H1 (cell line): ENCODE data around the gene RIOK3. TPM values are rescaled to one million over a fixed set of nuclear protein-coding genes. Genes with fewer than 3 reads are reported as not detected.

Source experiments
- CBX8 ChIP-seq: fragments of 300-800, 300-1000 bp; sonication (generic); IDR thresholded peaks from 2 replicates; pipeline ENCODE4 v1.7.1; 2016; ENCODE audit warnings: low read depth, low read length, borderline replicate concordance
- CHD2 ChIP-seq: IDR thresholded peaks from 2 replicates; pipeline ENCODE4 v1.6.1; 2012; ENCODE audit warnings: low read length, improper control_type of control experiment
- EZH2 ChIP-seq: fragments of 200-600 bp; sonication (generic); IDR thresholded peaks from 2 replicates; pipeline ENCODE4 v1.7.1; 2012; ENCODE audit warnings: low read depth, mild to moderate bottlenecking, moderate library complexity, low read length, inconsistent platforms; ENCODE audit not compliant: severe bottlenecking
- HDAC2 ChIP-seq, 2 experiments: fragments of 300-600 bp in 1 of 2; sonication (generic) in 1 of 2; IDR thresholded peaks; 2 replicates each; pipeline ENCODE4 v1.6.1; 2011 to 2012; ENCODE audit warnings: low read depth in 2 of 2, low read length in 2 of 2, mild to moderate bottlenecking in 2 of 2, moderate library complexity in 2 of 2, borderline replicate concordance in 1 of 2, inconsistent platforms in 1 of 2
- POLR2AphosphoS5 ChIP-seq: IDR thresholded peaks from 2 replicates; pipeline ENCODE4 v1.6.1; 2011; ENCODE audit warnings: low read depth, low read length
- POU5F1 ChIP-seq: IDR thresholded peaks from 2 replicates; pipeline ENCODE4 v1.6.1; 2011; ENCODE audit warnings: low read depth, mild to moderate bottlenecking, low read length, moderate library complexity
- RBBP5 ChIP-seq: IDR thresholded peaks from 2 replicates; pipeline ENCODE4 v1.7.1; 2012; ENCODE audit warnings: low read depth, mild to moderate bottlenecking, inconsistent platforms, low read length, moderate library complexity, borderline replicate concordance
- TAF1 ChIP-seq: IDR thresholded peaks from 2 replicates; pipeline ENCODE4 v1.6.1; 2011; ENCODE audit warnings: mild to moderate bottlenecking, low read depth, low read length
- TAF7 ChIP-seq: optimal IDR thresholded peaks from 2 replicates; pipeline ENCODE3; 2011; ENCODE audit warnings: low read depth, mild to moderate bottlenecking, inconsistent platforms, low read length, moderate library complexity, borderline replicate concordance
- TBP ChIP-seq: IDR thresholded peaks from 2 replicates; pipeline ENCODE4 v1.6.1; 2011; ENCODE audit warnings: low read depth, low read length, improper control_type of control experiment
- polyA plus RNA-seq, 7 experiments: library from polyadenylated mRNA; depleted of rRNA in 3 of 7; stranded (reverse) in 5 of 7; unstranded in 2 of 7; fragments of >200 nt in 5 of 7; fragments of 200-250 nt in 2 of 7; gene quantifications; 1 replicate in 5 of 7; 2 replicates in 1 of 7; 4 replicates in 1 of 7; pipeline versions ENCODE4 v1.2.1 to v1.2.3, GENCODE V29; 2011 to 2013; ENCODE audit warnings: missing spikeins in 2 of 7, mixed read lengths in 2 of 7
- total RNA-seq: library from RNA; stranded (reverse); fragmentation: NEBNext Ultra II Directional; extraction: Animal tissue kit (Norgen Biotek cat#: 25700); gene quantifications from 2 replicates; pipeline ENCODE4 v1.2.1, GENCODE V29; 2021
- TF ChIP-seq, protein P1 (sequence below): fragments of 300-600 bp; sonication (generic); IDR thresholded peaks from 2 replicates; pipeline ENCODE4 v1.7.1; 2012; ENCODE audit warnings: low read length, moderate library complexity, mild to moderate bottlenecking, inconsistent platforms; ENCODE audit not compliant: insufficient replicate concordance

RIOK3 gene
- total and polyA plus RNA-seq, 2 of the 8 experiments (the other 6 are each of a cell fraction or from before 2014, with no cell fraction given): 7.5 to 24.3 TPM

DNA sequence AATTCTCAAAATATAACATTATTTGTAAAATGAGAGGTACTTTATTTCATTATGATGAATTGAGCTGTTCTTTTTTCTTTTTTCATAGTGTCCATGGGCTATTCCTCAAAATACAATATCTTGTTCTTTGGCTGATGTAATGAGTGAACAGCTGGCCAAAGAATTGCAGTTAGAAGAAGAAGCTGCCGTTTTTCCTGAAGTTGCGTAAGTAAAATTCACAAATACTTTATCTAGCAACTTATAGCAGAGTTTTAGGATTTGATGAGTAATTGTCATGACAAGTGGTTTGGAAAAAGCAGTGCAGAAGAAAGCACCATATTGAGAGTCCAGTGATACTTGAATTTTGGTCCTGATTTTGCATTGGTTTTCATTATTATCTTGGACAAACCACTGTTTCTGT, 9.8 kb downstream of the RIOK3 start (continued):
- TF ChIP-seq, protein P1, sequence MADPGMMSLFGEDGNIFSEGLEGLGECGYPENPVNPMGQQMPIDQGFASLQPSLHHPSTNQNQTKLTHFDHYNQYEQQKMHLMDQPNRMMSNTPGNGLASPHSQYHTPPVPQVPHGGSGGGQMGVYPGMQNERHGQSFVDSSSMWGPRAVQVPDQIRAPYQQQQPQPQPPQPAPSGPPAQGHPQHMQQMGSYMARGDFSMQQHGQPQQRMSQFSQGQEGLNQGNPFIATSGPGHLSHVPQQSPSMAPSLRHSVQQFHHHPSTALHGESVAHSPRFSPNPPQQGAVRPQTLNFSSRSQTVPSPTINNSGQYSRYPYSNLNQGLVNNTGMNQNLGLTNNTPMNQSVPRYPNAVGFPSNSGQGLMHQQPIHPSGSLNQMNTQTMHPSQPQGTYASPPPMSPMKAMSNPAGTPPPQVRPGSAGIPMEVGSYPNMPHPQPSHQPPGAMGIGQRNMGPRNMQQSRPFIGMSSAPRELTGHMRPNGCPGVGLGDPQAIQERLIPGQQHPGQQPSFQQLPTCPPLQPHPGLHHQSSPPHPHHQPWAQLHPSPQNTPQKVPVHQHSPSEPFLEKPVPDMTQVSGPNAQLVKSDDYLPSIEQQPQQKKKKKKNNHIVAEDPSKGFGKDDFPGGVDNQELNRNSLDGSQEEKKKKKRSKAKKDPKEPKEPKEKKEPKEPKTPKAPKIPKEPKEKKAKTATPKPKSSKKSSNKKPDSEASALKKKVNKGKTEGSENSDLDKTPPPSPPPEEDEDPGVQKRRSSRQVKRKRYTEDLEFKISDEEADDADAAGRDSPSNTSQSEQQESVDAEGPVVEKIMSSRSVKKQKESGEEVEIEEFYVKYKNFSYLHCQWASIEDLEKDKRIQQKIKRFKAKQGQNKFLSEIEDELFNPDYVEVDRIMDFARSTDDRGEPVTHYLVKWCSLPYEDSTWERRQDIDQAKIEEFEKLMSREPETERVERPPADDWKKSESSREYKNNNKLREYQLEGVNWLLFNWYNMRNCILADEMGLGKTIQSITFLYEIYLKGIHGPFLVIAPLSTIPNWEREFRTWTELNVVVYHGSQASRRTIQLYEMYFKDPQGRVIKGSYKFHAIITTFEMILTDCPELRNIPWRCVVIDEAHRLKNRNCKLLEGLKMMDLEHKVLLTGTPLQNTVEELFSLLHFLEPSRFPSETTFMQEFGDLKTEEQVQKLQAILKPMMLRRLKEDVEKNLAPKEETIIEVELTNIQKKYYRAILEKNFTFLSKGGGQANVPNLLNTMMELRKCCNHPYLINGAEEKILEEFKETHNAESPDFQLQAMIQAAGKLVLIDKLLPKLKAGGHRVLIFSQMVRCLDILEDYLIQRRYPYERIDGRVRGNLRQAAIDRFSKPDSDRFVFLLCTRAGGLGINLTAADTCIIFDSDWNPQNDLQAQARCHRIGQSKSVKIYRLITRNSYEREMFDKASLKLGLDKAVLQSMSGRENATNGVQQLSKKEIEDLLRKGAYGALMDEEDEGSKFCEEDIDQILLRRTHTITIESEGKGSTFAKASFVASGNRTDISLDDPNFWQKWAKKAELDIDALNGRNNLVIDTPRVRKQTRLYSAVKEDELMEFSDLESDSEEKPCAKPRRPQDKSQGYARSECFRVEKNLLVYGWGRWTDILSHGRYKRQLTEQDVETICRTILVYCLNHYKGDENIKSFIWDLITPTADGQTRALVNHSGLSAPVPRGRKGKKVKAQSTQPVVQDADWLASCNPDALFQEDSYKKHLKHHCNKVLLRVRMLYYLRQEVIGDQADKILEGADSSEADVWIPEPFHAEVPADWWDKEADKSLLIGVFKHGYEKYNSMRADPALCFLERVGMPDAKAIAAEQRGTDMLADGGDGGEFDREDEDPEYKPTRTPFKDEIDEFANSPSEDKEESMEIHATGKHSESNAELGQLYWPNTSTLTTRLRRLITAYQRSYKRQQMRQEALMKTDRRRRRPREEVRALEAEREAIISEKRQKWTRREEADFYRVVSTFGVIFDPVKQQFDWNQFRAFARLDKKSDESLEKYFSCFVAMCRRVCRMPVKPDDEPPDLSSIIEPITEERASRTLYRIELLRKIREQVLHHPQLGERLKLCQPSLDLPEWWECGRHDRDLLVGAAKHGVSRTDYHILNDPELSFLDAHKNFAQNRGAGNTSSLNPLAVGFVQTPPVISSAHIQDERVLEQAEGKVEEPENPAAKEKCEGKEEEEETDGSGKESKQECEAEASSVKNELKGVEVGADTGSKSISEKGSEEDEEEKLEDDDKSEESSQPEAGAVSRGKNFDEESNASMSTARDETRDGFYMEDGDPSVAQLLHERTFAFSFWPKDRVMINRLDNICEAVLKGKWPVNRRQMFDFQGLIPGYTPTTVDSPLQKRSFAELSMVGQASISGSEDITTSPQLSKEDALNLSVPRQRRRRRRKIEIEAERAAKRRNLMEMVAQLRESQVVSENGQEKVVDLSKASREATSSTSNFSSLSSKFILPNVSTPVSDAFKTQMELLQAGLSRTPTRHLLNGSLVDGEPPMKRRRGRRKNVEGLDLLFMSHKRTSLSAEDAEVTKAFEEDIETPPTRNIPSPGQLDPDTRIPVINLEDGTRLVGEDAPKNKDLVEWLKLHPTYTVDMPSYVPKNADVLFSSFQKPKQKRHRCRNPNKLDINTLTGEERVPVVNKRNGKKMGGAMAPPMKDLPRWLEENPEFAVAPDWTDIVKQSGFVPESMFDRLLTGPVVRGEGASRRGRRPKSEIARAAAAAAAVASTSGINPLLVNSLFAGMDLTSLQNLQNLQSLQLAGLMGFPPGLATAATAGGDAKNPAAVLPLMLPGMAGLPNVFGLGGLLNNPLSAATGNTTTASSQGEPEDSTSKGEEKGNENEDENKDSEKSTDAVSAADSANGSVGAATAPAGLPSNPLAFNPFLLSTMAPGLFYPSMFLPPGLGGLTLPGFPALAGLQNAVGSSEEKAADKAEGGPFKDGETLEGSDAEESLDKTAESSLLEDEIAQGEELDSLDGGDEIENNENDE: no peak
- TF ChIP-seq HDAC2 (IDR thresholded peaks at IDR 0.05; ENCODE audit: borderline replicate concordance in 1 of 2, low read depth in 2 of 2, low read length in 2 of 2) (no peak), EZH2 (no peak), TAF1 (no peak), TAF7 (no peak), POU5F1 (no peak), CHD2 (no peak), CBX8 (no peak), POLR2AphosphoS5 (no peak), RBBP5 (no peak), TBP (no peak)
